NCI-H1417 treated with DMSO at 0.1 percent for 48 hours (cell line): ENCODE results near the gene B9D2.
A peak's percentile ranks its signal among the peaks of the same experiment; 100 is the strongest.
"Not testable (repeated sequence)": the region's sequence is repeated elsewhere in the genome, so short reads cannot be mapped to it uniquely, and the experiment has no call there.

Source experiments
- DNase-seq: peaks from one replicate; lab custom pipeline; 2025; lab: John Stamatoyannopoulos, UW

B9D2 gene, protein sequence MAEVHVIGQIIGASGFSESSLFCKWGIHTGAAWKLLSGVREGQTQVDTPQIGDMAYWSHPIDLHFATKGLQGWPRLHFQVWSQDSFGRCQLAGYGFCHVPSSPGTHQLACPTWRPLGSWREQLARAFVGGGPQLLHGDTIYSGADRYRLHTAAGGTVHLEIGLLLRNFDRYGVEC

DNA sequence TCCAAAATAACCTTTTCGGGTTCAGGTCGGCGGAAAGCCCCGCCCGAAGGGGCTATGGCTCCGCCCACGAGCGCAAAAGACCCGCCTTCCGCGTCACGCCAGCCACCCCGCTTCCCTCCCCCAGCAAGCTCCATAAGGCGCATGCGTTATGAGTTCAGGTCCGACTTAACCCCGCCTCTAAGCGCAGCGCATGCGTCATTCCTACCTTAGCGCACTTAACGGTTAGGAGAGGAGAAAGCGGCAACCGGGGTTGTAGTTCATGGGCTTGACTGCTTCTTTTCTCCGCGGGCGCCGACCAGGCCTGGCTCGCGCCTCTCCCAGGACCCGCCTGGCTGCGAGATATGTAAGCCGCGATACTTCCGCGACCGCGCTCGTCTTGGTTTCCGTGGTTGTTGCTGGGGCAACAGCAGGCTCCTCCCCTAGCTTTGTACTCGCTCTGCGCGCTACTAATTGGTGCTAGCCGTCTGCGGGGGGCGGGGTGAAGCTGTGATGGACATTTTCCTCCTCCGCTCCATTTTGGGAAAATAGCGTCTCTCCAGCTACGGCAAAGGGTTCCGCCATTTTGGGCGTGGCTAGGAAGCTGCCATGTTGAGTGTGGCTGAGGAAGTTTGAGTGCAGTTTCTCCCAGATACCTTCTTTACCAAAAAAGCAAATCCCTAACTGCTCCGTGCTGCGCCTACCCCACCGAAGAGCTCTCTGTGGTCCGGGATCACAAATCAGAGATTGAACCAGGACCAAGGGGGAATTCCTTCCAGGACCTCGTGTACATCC, at the start of gene B9D2:
Gene B9D2 (minus strand): TSS at position 397 of the 771 bp plus-strand sequence. CDS start 630 bp downstream, outside the sequence.
- peak; percentile 91 for DNase-seq

DNA sequence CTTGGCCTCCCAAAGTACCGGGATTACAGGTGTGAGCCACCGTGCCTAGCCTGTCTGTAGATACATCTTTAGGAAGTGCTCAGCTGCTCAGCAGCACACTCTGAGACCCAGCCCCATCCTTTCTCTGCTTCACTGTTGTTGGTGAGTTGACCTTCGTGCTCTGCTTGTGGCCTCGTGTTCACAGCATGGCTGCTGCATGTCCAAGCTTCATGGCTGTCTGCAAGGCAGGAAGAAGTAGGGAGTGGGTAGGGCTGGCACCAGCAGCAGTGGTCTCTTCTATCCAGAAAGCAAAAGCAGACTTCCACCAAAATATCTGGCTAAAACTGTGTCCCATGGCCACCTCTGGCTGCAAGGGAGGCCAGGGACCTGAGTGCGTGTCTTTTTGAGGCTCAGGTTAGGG, 49.0 kb upstream of the B9D2 start:
- no peak for DNase-seq

- DNase-seq = no peak
Measured at GRCh38 chr19:41411968-41412265, 48.0 kb upstream of the B9D2 start.

GRCh38 chr19:41411100-41411967, 47.4 kb upstream of the B9D2 start:
- no peak for DNase-seq

DNA sequence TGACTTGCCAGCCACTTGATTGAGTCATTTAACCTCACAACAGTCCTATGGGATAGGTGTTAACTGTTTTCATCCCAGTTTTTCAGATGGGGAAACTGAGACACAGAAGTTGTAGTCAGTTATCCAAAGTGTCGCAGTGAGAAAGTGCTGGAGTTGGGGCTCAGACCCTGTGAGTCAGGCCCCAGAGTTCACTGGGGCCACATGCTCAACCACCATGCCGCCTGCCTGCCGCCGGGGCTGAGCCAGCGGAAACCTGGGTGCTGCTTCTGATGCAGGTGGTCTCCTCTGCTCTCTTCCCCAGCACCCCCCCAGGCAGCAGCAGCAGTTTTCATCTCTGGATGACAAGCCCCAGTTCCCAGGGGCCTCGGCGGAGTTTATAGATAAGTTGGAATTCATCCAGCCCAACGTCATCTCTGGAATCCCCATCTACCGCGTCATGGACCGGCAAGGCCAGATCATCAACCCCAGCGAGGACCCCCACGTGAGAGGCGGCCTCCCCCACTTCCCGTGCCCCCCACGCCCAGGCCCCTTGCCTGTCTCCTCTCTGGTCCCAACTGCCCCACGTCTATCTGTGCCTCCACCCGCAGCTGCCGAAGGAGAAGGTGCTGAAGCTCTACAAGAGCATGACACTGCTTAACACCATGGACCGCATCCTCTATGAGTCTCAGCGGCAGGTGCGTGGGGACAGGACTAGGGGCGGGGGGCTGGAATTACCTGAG, 46.5 kb upstream of the B9D2 start:
- DNase-seq = no peak

DNA sequence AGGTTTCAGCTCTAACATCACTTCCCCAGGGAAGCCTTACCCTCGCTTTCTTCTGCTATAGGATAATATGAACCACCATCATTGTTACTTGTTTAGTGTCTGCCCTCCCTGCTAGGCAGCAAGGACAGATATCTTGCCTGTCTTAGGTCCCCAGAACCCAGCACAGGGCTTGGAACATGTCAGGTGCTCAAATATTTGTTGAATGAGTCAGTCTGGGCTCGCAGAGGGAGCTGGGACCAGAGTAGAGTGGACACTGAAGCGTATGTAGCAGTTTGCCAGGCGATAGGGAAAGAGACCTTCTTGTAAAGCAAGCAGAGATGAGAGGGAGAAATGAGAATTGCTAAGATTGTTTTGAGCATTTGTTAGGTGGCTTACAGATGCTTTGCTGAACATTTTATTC, 45.3 kb upstream of the B9D2 start:
- DNase-seq = no peak

GRCh38 chr19:41408846-41409245, 44.9 kb upstream of the B9D2 start:
- not testable (repeated sequence) for DNase-seq

DNA sequence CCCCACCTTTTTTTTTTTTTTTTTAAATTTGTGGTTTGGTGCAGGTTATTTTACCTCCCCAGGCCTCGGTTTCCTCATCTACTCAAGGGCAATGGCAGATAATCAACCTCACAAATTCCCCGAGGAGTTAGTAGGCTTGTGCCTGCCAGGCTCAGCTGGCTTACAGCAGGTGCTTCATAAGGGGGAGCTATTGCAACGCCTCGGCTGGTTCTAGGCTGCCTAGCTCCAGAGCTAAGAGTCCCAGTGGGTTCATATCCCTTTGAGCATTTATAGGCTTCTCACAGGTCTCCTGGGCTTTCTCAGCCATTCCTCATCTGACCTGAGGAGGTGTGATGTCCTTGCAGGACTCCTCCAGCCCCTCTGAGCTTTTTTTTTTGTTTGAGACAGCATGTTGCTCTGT, 44.3 kb upstream of the B9D2 start:
- no peak for DNase-seq

DNA sequence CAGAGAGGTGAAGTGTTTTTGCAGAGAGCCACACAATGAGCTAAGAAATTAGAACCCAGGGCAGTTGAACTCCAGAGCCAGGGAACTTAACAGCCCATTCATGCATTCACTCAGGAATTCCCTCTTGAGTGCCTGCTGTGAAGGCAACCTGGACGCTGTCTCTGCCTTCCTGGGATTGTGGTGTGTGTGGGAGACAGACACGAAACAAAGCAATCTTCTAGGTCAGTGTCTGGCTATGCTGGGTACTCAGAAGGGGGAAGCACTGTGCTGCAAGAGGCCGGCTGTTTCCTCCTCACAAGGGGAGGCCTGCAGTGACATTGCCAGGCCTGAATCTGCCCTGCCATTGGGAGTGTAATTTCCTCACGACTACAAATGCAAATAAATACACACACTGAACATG, 43.3 kb upstream of the B9D2 start:
- DNase-seq = no peak

DNA sequence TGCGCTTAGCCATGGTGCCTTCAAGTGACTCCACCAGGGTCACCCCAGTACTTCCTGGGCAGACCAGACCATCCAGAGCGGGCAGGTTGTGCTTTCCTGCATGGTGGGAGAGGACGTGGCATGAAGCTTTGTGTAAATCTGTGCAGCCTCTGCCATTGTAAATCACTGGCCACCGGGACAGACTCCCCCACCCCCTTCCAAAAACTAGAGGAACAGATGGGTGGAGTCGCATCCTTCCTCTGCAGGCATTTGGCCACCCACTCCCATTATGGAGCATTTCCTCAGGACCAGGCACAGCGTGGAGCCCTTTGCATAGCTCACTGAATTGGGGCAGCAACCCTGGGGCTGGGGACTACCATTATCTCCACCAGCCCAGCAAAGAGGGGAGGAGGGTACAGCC, 41.8 kb upstream of the B9D2 start:
- DNase-seq = no peak

DNA sequence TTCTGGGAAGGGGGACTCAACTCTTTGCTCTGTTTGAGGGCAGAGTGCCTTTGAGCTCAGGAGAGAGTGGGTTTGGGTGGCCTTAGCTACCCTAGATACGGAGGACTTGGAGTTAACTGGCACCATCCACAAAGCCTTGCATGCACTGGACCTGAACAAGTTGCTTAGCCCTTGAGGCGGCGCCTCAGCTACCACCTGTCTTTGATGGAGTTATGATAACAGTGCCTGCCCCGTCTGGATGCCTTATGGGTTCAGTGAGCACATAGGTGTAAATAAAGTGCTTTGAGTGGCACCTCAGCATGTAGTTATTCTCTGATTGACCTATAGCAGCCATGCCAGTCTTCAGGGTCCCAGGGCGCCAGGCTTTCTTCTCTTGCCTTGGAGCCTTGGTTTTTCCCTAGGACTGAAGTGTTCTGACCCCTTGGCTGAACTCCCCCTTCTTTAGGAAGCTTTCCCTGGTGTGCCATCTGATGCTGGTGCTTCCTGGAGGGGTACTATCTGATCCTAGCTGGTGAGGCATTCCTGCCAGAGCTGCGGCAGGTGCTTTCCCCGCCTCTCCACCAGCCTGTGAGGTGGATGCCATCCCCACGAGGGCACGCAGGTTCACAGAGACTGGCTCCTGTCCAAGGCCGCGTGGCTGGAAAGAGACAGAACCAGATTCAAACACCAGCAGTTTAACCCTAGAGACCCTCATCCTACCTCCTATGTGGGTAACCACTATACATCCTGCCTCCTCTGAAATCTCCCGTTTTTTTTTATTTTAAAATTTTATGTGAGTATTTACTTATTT, 39.4 kb upstream of the B9D2 start:
- DNase-seq = no peak

- no peak for DNase-seq
Measured at GRCh38 chr19:41402010-41402409, 38.1 kb upstream of the B9D2 start.

GRCh38 chr19:41401483-41401882, 37.5 kb upstream of the B9D2 start:
- DNase-seq = no peak

GRCh38 chr19:41399525-41399924, 35.6 kb upstream of the B9D2 start:
- no peak for DNase-seq

- DNase-seq = no peak
Measured at GRCh38 chr19:41399091-41399490, 35.1 kb upstream of the B9D2 start.

- DNase-seq = no peak
Measured at GRCh38 chr19:41398598-41398997, 34.6 kb upstream of the B9D2 start.

DNA sequence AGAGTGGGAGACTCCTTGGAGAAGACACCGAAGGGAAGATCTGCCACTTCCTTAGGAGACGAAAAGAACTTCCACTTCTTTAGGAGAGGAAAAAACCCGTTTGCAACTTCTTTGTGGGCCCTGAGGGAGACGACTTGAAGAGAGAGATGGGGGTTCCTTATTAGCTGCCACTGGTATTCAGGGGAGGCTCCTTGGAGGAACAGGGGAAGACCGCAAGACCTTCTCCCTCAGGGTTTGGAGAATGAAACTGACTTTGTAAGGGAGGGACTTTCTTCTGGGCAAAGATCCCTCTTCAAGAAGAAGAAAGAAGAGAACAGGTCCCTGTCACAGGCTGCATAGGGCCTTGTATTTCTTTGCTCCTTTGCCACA, 34.1 kb upstream of the B9D2 start:
- DNase-seq = no peak

DNA sequence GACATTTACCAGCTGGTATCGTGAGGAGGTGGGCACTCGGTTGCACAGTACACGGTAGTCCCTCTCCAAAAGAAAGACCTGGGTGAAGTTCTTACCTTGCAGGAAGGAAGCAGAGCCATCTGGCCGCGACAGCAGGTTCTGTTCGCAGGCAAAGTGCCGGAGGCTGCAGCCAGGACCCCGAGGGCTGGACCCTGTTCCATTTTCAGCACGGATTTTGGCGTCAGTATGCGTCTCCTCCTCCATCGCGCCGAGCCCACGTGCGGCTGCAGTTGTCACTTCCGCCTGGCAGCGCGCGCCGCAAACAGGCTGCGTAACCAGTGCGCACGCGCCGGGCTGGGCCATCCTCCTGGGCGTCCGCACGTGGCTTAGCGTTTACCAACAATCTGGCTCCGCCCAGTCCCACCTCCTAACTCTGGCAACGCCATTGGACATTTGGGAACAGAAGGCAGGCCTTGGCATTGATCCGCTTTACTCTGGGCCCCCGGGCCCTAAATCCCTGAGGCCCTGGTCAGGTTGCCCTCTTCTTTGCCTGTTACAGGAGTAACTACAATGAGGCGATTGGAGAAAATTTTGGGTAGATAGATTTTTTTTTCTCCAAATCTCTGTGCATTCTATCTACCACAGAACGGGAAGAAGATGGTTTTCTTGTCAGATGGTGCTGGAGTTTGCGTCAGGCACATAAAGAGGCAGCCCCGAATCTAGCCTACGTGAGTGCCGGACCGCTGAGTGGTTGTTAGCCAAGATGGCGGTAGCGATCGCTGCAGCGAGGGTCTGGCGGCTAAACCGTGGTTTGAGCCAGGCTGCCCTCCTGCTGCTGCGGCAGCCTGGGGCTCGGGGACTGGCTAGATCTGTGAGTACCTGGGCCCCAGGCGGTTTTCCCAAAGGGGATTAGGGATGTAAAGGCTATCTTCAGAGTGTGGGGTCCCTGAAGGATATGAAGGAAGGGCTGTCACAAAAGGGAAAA, 33.4 kb upstream of the B9D2 start, which contains the start of the genes BCKDHA and EXOSC5:
Gene BCKDHA (plus strand): TSS at position 733 of the 964 bp plus-strand sequence. CDS start 10 bp downstream, at position 743.
Gene EXOSC5 (minus strand): TSS at position 274 of the 964 bp plus-strand sequence. CDS start 31 bp downstream, at position 243.
- peak; percentile 91 for DNase-seq

GRCh38 chr19:41395355-41395754, 31.4 kb upstream of the B9D2 start:
- no peak for DNase-seq

DNA sequence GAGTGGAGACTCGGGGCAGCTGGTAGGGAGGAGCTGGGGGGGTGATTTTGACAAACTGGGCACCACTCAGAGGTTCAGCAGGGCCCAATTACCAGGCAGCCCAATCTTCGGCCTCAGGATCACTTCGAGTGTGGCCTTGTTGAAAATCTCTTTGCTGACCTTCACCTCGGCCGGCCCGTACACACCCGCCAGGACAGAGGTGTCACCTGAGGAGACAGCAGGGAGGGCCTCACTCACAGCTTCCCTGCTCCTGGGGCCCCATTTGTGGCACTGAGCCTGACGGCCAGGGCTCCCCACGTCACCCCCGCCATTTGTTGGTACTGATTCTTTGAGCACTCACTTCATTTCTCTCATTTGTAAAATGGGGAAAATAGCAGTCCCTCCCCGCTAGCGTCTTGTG, 28.8 kb upstream of the B9D2 start:
- DNase-seq = no peak
